IMR-90 (cell line): ENCODE measurements around the gene RBFOX2.

ENCODE experiments used
- BHLHE40 ChIP-seq: fragments of 150-350 bp; IDR thresholded peaks from 2 replicates; pipeline ENCODE4 v1.6.1; 2016; ENCODE audit warnings: mild to moderate bottlenecking, low read depth, low read length
- CEBPB ChIP-seq: IDR thresholded peaks from 2 replicates; pipeline ENCODE4 v1.6.1; 2012; ENCODE audit warnings: low read depth, low read length, improper control_type of control experiment
- ELK1 ChIP-seq: fragments of 150-350 bp; IDR thresholded peaks from 2 replicates; pipeline ENCODE4 v1.6.1; 2016; ENCODE audit warnings: low read depth, mild to moderate bottlenecking, low read length, moderate library complexity, borderline replicate concordance
- POLR2A ChIP-seq: IDR thresholded peaks from 2 replicates; pipeline ENCODE4 v1.6.1; 2012; ENCODE audit warnings: mild to moderate bottlenecking, low read depth, low read length
- RCOR1 ChIP-seq: IDR thresholded peaks from 2 replicates; pipeline ENCODE4 v1.6.1; 2012; ENCODE audit warnings: mild to moderate bottlenecking, low read length, improper control_type of control experiment; ENCODE audit not compliant: insufficient replicate concordance
- RFX5 ChIP-seq: IDR thresholded peaks from 2 replicates; pipeline ENCODE4 v1.8.0; 2012; ENCODE audit warnings: low read depth, mild to moderate bottlenecking, low read length, moderate library complexity
- TF ChIP-seq, protein P1 (sequence below): conservative IDR thresholded peaks from 2 replicates; pipeline ENCODE4 v1.5.1; 2012; ENCODE audit warnings: mild to moderate bottlenecking, low read depth, low read length, improper control_type of control experiment

DNA sequence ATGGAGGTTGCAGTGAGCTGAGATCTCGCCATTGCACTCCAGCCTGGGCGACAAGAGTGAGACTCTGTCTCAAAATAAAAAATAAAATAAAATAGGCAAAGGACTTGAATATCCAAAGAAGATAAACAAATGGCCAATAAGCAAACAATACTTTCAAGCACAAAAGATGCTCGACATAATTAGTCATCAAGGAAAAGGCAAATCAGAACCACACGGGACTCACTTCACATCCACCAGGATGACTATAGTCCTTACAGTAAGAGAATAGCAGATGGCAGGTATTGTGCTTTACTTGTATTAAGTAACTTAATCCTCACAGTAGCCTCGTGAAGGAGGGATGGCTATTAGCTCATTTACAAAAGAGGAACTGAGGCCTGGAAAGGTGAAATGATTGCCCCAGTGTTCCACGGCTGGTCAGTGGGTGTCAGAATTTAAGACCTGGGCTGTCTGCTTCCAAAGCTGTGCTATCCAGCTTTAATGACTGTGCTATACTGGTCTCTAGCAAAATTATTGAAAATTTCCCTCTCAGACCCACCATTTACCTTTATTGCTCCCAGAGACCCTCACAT is 40.2 kb upstream of the RBFOX2 start:
- TF ChIP-seq POLR2A, result no peak
- TF ChIP-seq, protein P1, sequence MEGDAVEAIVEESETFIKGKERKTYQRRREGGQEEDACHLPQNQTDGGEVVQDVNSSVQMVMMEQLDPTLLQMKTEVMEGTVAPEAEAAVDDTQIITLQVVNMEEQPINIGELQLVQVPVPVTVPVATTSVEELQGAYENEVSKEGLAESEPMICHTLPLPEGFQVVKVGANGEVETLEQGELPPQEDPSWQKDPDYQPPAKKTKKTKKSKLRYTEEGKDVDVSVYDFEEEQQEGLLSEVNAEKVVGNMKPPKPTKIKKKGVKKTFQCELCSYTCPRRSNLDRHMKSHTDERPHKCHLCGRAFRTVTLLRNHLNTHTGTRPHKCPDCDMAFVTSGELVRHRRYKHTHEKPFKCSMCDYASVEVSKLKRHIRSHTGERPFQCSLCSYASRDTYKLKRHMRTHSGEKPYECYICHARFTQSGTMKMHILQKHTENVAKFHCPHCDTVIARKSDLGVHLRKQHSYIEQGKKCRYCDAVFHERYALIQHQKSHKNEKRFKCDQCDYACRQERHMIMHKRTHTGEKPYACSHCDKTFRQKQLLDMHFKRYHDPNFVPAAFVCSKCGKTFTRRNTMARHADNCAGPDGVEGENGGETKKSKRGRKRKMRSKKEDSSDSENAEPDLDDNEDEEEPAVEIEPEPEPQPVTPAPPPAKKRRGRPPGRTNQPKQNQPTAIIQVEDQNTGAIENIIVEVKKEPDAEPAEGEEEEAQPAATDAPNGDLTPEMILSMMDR, result no peak
- TF ChIP-seq RFX5, result no peak
- TF ChIP-seq ELK1, result no peak
- no peak for TF ChIP-seq BHLHE40
- no peak for TF ChIP-seq RCOR1
- TF ChIP-seq CEBPB, result no peak
